HG03045 (cell line): ENCODE data around the gene FLT1.

Experiments
- ATAC-seq: cut with Tn5 transposase; IDR thresholded peaks from one replicate; pipeline ENCODE4 v1.9.1; 2021; ENCODE audit warnings: mild to moderate bottlenecking, moderate library complexity; ENCODE audit not compliant: unreplicated experiment

Gene FLT1

DNA sequence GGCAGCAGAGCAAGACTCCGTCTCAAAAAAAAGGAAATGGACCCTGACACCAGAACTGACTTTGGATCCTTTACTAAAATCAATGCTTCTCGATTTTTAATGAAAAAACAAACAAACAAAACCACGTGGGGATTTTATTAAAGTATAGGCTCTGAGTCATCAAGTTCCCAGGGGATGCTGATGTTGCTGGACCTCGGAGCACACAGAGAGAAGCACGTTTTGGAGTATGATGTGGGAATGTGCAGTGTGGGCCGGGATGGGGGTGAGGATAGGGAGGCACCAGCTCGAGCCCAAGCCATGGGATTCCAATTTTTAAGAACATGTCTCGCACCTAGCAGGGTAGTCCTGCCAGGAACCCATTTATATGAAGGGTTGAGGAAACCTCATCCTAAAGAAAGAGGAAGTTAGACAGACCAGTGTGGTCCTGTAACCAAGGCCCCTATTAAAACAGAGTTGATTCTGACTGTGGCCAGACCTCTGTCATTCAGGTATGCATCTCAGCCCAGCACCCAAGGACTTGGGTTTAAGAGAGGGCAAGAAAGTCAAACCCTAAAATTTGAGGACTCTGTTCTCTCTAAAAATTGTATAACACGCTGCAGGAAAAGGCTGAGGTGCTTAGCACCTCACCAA, 6.4 kb downstream of the FLT1 start:
- ATAC-seq: no peak

DNA sequence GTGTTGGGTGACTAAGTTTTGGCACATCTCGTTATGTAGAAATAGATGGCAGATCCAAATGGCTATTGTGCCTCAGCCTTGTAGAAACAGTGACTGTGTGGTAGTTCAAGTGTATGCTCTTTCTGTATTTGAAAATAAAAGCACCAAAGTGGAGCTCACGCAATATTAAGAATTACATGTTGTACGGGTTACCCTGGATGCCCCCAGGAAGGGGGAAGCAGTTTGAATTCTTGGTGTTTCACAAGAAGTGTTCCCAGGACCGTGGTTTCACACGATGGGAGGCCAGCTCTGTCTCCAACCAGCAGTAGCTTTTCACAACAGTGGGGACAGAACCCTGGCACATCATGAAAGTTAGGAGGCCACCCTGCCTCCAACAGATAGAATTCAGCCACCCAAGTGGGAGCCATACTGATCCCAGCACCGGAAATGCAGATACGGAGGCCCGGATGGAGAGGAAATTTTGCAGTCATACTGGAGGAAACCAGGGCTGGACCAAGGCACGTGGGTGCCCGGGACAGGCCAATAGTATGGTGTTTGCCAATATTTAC, 8.9 kb downstream of the FLT1 start:
- ATAC-seq: no peak

DNA sequence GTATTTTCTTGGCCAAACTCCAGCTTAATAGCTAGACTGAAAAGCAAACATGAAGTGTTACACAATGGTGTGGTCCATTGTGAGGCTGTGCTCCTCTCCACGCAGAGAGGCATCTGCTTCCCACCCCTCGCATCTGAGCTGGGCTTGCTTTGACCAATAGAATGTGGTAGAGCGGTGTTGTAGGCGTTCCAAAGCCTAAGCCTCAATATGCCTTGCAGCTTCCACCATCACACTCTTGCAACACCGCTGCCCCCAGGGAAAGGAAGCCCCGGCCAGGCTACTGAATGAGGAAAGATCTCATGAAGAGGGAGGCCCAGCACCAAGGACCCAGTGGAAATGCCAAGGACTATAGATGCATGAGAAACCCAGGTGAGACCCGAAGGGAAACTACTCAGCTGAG, 9.4 kb downstream of the FLT1 start:
- ATAC-seq: no peak

DNA sequence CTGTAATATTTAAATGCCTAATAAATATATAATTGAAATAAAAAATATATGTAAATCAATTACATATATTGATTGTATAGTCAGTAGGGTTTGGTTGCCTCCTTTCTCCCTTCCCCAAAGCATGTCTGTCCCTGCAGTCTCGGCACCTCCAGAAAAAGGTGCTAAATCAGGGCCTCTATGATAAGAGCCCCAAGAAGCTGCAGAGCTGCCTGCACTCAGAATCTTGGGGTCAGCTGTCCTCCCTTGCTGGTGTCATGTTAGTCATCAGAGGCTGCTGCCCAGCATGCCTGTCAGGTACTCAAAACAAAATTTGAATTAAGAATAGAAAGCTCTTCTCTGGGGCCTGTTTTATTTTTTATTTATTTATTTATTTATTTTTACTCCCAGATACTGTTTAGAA, 9.8 kb downstream of the FLT1 start:
- ATAC-seq: no peak

DNA sequence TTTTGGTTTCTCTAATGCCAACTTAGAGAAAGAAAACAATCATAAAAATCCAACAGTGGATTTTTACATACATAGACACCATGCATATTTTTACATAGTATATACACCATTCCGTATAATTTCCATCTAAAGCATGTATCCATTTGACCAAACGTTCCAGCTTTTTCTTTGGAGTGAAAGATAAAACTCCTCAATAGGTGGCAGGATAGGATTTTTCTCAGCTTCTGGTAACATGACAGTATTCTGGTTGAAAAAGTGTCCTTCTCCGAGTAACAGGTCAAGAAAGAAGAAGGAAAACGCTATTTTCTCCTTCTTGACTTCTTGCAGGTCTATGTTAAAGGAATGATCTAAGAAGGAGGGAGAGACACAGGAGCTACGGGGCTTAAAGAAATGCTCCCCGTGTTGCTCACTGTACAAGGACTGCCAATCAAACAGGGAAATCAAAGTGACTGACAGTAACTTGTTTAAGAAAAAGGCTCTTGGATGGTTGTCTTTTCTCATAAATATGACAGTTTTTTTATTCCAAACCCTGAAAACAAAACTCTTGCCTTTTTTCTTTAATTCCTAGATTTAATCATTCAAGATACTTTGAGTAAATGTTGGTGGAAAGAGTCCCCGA, 11.5 kb downstream of the FLT1 start:
- ATAC-seq: no peak

DNA sequence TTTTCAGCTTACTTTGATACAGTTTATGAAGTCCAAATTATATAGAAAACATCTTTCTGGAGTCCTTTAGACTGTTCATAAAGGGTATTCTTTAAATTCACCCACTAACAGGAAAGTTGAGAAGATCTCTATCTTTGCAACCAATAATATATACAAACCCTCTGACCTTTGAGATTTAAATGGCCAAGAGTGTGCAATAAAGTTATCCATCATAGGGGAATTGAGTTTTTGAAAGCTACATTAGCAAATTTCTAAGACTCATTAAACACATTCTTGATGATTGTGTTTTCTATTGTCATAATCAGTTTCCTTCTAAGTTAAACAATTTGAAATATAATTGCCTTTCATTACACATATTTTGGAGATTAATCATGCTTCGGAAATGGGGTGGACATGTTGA, 15.9 kb downstream of the FLT1 start:
- ATAC-seq: no peak

DNA sequence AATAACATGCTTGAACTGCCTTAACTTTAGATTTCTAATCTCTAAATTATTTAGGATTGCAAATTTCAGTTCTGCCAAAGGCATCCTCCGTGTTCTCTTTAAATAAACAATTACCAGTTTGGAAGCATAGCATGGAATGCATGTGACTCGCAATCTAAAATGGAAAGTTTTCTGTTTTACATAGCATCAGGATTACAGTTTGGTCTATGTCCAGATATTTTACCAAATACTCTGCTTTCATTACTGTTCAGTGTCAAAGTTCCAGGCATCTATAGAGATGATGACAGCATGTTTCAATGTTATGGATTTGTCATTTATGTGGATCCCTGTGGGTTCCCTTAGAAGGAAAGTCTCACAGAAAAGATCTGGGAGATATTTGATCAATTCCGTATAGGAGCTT, 16.8 kb downstream of the FLT1 start:
- no peak for ATAC-seq

DNA sequence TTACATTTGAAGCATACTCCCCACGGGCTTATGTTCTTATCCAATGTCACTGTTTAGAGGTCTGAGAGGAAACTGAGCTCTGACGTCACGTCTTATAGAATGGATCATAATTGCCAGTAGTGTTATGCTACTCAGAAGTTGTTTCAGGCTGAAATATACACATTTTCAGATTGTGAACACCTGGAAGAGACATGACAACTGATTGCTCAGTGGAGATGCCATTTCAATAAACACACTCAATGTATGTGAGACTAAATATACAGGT, 17.3 kb downstream of the FLT1 start:
- no peak for ATAC-seq

DNA sequence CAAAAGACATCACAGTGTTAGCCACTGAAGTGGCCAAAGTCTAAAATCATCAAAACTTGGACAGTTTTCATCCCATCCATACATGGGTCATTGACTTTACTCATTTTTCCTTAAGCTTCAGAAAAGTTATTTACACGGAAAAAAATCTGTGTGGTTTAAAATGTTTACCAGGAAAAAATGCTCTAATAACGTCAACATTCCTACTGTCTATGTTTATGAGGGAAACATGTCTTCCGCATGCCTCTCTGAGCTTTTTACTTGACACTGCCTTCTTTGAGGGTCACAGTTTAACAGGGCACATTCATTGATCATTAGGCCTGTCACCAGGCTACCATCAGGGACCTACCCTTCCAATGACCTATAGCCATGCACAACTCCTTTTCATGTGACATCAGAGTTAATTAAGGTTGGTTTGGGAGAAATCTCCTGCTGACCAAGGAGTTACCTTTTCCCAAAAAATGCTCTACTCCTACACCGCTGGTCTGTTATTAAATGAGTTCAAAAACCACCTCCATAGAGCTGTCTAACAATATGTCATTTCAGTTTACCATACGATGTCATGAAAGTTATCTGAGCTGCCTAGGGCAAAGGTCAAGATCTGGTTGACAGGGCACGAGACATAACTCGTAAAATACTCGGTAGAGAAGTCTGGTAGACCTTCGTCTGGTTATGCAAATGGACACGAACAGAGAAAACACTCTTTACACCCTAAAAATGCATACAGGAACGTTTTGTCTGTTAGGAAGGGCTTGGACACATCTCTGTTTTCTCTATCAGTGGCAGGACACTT, 17.8 kb downstream of the FLT1 start:
- no peak for ATAC-seq

DNA sequence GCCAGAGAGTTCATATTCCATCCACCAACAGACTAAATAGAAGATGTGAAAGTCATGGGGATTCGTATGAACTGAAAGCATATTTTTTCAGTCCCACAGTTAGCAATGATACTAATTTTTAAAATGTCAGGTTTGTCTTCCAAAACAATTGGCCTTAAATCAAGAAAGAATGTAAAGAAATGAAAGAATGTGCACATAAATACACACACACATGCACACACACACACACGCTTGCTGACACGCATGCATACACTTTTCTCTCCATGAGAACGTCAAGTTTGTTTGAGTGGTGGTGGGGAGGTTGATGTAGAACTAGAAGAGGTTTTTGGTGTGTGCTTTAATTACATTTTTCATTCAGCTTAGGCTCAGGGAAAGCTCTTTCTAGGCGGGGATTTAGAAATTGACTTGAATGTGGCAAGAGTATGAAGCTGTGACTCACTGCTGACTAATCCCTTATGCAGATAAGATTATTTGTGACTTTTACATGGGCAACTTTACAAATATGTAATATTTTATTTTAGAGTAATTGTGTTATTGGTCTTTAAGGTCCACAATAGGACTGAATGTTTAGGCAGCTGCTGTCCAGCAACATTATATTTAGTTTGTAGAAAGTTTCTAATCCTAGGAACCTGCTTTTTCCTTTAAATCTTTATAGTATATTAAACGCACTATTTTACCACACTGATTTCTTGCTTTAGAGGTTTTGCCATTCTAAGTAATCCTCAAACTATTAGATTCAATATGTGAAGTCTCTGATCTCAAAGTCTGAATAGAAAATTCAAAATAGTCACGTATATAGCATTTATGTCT, 18.8 kb downstream of the FLT1 start:
- ATAC-seq: no peak

DNA sequence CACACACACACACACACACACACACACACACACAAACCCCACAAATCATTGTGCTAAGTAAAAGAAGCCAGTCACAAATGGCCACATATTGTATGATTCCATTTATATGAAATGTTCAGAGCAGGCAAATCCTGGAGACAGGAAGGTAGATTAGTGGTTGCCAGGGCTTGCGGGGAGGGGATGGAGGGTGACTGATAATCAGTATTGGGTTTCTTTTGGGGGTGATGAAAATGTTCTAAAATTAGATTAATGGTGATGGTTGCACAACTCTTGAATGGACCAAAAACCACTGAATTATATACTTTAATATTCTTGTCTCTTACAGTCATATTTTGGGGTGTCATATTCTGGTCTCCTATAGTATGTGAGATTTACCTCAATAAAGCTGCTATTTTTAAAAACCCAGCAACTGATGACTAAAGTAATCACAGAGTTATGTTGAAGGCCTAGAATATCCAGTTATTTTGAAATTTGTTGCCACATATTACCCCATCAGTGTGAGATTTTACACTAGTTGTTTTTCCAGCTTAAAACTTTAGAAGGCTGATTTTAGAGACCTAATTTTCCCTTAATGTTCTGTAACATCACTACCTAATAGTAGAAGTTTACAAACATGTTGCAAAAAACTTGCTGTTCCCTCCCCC, 20.3 kb downstream of the FLT1 start:
- ATAC-seq: no peak

DNA sequence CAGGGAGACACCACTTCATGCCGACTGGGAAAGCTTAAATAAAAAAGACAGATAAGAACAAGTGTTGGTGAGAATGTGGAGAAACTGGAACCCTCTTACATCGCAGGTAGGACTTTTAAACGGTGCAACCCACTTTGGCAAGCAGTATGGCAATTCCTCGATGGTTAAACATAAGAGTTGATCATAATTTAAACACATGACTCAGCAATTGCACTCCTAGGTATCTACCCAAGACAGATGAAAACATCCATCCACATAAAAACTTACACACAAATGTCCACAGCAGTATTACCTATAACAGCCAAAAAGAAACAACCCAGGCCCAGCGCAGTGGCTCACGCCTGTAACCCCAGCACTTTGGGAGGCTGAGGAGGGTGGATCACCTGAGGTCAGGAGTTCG, 21.9 kb downstream of the FLT1 start:
- no peak for ATAC-seq

DNA sequence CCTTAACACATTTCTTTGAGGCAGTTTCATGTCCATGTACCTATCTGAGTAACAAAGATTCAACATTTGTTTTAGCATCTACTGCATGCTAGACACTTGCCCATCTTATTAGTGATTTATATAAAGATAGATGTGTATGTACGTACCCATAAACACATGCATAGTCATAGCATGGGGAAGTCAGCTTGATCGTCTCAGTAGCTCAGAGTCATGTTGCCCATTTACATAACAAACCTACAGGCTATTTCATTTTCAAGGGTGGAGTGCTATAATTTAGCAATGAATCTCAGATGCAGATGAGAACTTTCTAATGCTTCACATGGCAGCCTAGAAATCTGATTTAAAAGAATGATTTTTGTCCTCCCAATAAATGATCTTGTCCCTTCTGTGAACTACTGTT, 23.5 kb downstream of the FLT1 start:
- no peak for ATAC-seq

DNA sequence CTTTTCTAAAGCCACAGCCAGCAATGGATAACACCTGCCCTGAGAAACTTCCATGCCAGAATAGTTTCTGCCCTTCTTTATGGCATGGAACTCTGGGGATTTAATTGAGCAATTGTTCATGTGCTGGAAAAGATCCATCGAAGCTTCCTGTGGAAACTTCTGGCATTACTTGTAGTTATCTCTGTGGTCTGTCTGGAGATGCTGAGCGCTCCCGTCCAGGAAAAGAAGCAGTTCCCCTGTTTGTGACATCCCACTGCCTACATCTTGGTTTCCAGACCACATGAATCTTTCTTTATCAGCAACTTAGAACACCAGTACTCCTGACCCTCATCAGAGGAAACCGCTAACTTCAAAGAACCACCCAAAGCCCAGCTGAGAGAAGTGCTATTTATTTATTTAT, 24.6 kb downstream of the FLT1 start:
- no peak for ATAC-seq

DNA sequence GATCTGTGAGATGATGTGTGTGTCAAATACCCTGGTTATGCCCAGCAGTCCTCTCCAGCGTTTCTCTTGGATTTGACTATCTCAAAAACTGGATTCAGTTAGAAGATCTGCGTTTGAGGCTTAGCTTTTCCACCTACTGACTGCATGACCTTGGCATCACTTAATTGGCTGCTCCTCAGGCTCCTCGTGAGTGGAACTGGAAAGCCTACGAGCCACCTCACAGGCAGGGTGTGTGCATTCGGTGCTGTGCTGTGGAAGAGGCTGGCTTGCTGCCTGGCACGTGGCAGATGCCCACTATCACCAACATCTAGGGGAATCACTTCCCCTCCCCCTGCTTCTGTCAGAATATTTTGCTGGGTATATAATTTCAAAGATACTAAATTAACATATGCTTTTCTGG, 25.6 kb downstream of the FLT1 start:
- ATAC-seq: no peak

DNA sequence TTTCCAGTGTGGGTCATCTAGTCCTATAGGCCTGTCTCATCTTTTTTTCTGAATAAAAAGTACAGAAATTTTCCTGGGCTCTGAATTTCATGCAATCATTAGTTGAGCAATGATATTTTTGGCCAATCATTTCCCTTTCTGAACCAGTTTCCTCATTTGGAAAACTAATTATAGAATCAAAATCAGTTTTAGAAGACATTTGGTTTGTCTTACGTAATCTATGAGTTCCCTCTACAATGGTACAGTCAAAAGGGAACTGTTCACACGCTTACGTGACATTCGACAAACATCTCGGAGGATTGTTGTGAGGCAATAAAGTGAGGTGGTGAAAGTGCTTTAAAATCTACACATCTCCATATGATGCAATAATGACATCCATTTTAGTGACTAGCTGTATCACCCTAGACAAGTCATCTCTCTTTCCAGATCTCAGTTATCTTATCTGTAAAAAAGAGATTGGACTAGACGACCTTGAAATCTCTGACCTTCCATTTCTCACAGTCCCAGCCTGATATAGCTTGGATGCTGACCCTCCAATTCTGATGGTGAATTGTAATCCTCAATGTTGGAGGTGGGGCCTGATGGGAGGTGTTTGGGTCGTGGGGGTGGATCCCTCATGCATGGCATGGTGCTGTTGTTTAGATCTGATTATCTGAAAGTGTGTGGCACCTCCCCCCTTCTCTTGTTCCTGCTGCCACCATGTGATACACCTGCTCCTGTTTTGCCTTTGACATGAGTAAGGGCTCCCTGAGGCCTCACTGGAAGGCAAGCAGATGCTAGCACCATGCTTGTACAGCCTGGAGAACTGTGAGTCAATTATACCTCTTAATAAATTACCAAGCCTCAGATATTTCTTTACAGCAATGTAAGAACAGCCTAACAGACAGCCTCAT, 26.7 kb downstream of the FLT1 start:
- no peak for ATAC-seq

DNA sequence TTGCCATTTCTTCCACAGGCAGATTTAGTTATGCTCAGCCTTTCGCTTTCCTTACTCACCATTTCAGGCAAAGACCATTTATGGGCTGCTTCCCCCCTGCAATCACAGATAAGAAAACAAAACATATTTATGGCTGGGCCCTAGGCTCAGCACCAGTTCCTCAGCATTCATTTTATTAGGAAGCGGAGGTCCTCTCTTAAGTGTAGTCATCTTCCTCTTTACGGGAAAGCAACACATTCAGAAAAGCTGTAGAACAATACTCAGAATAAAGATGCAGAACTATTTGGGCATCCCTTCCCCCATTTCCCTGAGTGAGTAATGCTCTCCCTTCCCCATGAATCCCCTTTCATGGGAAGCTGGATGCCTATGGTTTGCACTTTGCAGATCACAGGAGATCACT, 27.9 kb downstream of the FLT1 start:
- no peak for ATAC-seq

DNA sequence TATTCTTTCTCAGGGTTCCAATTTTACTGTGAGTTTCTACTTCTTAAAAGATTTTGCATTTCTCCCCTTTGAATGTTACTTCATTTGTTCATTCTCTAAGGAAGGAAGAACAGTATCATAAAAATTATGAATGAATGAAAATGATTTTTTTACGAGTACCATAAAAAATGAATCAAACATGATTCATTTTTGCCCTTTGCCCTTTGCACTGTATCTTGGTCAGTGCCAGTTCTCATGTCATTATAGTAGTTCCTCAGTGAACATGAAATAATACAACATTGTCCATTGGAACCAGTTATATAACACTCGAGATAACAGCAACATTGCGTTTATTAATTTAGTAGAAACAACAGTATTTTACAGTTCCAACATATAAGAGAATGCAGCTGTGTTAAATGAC, 28.8 kb downstream of the FLT1 start:
- ATAC-seq: no peak

DNA sequence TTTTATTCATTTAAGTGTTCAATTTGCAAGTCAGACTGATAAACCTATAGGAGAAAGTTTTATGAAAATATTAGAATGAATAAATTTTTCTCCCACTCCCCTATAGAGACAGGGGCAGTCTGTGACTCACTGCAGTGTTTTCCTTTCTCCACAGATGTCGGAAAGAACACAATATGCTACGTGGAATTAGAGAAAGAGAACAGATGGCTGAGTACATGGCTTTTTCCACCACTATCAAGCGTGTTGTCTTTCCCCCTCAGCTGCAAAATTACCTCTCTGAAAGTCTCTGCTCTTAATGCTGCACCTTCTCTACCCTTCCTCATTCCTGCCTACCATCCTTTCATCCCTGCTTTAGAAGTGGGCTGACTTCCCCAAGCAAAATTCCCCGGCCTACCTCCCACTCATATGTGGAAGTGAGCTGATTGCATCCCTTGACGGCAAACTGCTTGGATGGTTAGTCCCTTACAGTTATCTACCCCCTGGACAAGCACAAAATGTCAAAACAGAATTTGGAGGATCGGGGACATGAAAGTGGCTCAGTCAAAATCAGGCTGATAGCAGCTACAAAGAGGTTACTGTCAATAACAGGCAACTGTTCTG, 30.0 kb downstream of the FLT1 start:
- no peak for ATAC-seq

DNA sequence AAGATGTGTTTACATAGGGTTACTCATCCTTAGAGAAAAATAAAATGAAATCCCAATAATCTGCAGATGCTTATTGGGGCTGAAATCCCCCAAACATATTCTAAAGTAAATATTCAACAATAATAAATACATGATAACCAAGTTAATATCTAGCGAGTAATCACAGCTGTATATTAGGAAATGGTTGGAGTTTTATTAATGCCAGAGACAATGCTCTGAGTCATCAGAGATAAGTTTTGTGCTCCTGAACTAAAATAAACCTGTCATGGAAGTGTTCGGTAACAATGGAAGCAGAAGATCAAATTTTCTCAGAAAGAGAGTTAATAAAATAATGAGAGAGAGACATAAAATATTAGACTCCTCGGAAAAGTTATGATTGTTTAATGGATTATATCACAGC, 31.4 kb downstream of the FLT1 start:
- ATAC-seq: no peak
